ENCODE results near the gene AK9. TPM values are rescaled to one million over a fixed set of nuclear protein-coding genes. Genes with fewer than 3 reads are reported as not detected.

AK9 gene
- total and polyA plus RNA-seq, 11 donors, result 6.6 to 17.0 (median 9.1) TPM

DNA sequence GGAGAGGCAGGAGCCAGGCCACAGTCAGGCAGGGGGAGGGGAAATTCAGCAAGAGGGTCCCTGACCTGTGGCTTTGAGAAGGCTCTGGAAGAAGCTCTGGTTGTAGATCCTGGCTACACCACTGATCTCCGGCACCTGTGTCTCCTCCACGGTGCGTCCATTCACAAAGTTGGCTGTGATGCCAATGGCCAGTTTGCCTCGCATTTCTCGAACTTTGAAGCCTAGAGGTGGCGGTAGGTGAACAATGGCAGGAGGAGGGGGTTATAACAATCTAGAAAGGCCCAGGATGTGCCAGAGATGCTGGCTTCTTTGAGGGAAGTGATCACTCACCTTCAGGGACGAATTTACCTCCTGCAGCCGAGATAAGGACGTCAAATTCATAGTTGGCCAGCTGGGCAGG is 238.8 kb downstream of the AK9 start:
- H3K36me3 ChIP-seq, result peaks cover 0 to 26% (median 3%) of the 10 kb centered on the region in 9 donors
- H3K9me3 ChIP-seq, result no peaks in the 10 kb centered on the region
- peaks cover 0 to 38% (median 23%) of the 10 kb centered on the region in 12 donors for H3K4me1 ChIP-seq
- no peak overlapping the region for H3K27ac ChIP-seq
- DNase-seq (no peak), ATAC-seq (no peak)
- intact Hi-C loops (cut with DNase I), result loop anchor here in 2 of 10 donors (10.0 kb wide), 1 partner anchor 67 kb away; the partner anchor contains the start of gene CD164 (in 2 of the 2)
- TF ChIP-seq POLR2A (IDR thresholded peaks at IDR 0.05), result no peak
- TF ChIP-seq, protein P1, sequence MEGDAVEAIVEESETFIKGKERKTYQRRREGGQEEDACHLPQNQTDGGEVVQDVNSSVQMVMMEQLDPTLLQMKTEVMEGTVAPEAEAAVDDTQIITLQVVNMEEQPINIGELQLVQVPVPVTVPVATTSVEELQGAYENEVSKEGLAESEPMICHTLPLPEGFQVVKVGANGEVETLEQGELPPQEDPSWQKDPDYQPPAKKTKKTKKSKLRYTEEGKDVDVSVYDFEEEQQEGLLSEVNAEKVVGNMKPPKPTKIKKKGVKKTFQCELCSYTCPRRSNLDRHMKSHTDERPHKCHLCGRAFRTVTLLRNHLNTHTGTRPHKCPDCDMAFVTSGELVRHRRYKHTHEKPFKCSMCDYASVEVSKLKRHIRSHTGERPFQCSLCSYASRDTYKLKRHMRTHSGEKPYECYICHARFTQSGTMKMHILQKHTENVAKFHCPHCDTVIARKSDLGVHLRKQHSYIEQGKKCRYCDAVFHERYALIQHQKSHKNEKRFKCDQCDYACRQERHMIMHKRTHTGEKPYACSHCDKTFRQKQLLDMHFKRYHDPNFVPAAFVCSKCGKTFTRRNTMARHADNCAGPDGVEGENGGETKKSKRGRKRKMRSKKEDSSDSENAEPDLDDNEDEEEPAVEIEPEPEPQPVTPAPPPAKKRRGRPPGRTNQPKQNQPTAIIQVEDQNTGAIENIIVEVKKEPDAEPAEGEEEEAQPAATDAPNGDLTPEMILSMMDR (IDR thresholded peaks at IDR 0.05), result no peak
- no peak overlapping the region for H3K4me3 ChIP-seq
- 90 to 92% (median 91%) methylated on average over 9 of the region's 9 CpGs for WGBS, 4 donors
- H3K27me3 ChIP-seq, result no peaks in the 10 kb centered on the region

DNA sequence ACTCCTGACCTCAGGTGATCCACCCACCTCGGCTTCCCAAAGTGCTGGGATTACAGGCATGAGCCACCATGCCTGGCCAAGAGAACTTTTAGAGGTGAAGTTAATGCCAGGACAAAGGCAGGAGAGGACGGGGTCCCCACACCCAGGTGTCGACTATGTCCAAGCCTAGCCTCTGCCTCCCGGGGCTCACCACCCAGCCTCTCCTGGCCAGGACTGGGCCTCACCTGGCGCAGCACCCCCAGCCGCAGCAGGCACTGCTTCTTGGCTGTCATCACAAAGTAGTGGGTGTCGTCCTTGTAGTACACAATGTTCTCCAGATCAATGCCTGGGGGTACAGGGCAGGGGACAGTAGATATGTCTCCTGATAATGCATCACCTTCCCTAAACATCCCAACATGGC is 239.6 kb downstream of the AK9 start:
- Histone ChIP-seq H3K4me1 (peaks cover 0 to 30% (median 15%) of the 10 kb centered on the region in 12 donors), H3K9me3 (no peaks in the 10 kb centered on the region), H3K27me3 (no peaks in the 10 kb centered on the region), H3K27ac (no peak overlapping the region), H3K36me3 (peaks cover 0 to 34% (median 8%) of the 10 kb centered on the region in 9 donors), H3K4me3 (no peak overlapping the region)
- no peak for DNase-seq
- ATAC-seq, result no peak
- intact Hi-C loops (cut with DNase I), result loop anchor here in 2 of 10 donors (10.0 kb wide), 1 partner anchor 67 kb away; the partner anchor contains the start of gene CD164 (in 2 of the 2)
- TF ChIP-seq, protein P1 (IDR thresholded peaks at IDR 0.05), result no peak
- TF ChIP-seq POLR2A (IDR thresholded peaks at IDR 0.05), result no peak
- WGBS, 4 donors, result 83 to 100% (median 97%) methylated on average over 7 of the region's 7 CpGs

DNA sequence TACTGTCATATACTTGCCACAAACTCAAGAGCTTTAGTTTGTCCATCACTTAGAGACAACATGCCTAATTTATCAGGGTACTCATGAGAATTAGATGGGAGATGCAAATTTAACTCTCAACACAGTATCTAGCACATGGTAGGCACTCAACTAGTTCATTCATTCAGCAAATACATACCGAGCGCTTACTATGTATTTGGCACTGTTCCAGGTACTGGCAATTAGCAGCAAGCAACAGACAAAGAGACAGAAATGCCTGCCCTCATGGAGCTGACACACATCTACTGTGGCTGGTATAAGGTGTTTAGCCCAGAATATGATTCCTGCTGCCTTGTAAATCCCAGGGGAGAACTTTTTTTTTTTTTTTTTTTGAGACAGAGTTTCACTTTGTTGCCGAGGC is 240.2 kb downstream of the AK9 start:
- ATAC-seq (no peak), DNase-seq (no peak)
- Histone ChIP-seq H3K4me1 (peaks cover 0 to 24% (median 10%) of the 10 kb centered on the region in 12 donors), H3K36me3 (peaks cover 0 to 40% (median 12%) of the 10 kb centered on the region in 9 donors), H3K27me3 (no peaks in the 10 kb centered on the region), H3K9me3 (no peaks in the 10 kb centered on the region), H3K27ac (no peak overlapping the region), H3K4me3 (no peak overlapping the region)
- TF ChIP-seq POLR2A (IDR thresholded peaks at IDR 0.05), result no peak
- TF ChIP-seq, protein P1 (IDR thresholded peaks at IDR 0.05), result no peak
- intact Hi-C loops (cut with DNase I), result loop anchor here in 2 of 10 donors (10.0 kb wide), 1 partner anchor 66 kb away; the partner anchor contains the start of gene CD164 (in 2 of the 2)
- WGBS, 4 donors, result 72 to 85% (median 83%) methylated on average over 3 of the region's 3 CpGs

DNA sequence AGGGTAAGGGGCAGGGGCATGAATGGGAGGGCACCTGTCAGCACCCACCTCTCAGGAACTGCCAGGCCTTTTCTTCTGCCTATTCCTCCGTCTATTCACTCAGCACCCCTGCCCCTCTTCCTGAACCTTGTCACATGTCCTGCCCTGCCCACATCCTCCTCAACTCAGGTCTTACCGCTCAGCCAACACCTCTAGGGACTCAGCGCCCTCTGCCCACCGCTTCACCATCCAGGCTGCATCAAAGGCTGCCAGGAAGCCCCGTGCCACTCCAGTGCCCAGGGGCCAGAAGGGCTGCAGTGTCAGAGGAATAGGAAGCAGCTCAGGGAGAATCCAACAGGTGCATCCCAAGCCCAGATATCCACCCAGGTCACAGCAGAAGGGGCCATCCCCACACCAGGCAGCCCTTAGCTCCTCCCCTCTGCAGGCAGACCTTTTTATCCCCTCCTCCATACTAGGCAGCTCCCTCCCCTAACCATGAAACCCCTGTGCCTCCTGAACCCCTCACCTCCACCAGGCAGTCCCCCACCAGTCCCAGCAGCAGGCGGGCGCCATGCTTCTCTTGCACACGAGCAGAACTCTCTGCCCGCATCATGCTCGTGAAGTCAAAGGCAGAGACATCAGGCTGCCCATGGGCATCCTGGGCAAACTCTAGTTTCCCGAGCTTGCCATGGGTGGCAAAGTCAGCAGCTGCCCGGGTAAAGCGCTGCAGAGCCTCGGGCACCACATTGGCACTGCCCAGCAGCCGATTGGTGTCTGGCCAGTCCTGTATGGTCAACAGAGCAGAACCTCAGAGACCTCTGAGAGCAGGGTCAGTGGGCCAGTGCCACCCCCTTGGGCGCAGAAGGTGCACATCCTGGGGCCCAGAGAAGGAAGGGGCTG is 241.0 kb downstream of the AK9 start:
- 87 to 91% (median 87%) methylated on average over 14 to 16 of the region's 16 CpGs for WGBS, 4 donors

More for the DNA sequence above, 241.0 kb downstream of the AK9 start:
- Histone ChIP-seq H3K27ac (no peak overlapping the region), H3K27me3 (no peaks in the 10 kb centered on the region), H3K36me3 (peaks cover 0 to 47% (median 17%) of the 10 kb centered on the region in 9 donors), H3K4me3 (no peak overlapping the region), H3K4me1 (peaks cover 0 to 24% (median 7%) of the 10 kb centered on the region in 12 donors), H3K9me3 (no peaks in the 10 kb centered on the region)
- no peak for TF ChIP-seq POLR2A (IDR thresholded peaks at IDR 0.05)
- TF ChIP-seq, protein P1 (IDR thresholded peaks at IDR 0.05), result no peak
- intact Hi-C loops (cut with DNase I), result loop anchor here in 2 of 10 donors (10.0 kb wide), 1 partner anchor 65 kb away; the partner anchor contains the start of gene CD164 (in 2 of the 2)
- ATAC-seq (no peak), DNase-seq (no peak)
